ENCODE measurements around the gene SAMD10. TPM values are rescaled to one million over a fixed set of nuclear protein-coding genes. Genes with fewer than 3 reads are reported as not detected.
"Not testable (repeated sequence)": the region's sequence is repeated elsewhere in the genome, so short reads cannot be mapped to it uniquely, and the experiment has no call there.

Gene SAMD10
- 3.5 TPM for total RNA-seq

DNA sequence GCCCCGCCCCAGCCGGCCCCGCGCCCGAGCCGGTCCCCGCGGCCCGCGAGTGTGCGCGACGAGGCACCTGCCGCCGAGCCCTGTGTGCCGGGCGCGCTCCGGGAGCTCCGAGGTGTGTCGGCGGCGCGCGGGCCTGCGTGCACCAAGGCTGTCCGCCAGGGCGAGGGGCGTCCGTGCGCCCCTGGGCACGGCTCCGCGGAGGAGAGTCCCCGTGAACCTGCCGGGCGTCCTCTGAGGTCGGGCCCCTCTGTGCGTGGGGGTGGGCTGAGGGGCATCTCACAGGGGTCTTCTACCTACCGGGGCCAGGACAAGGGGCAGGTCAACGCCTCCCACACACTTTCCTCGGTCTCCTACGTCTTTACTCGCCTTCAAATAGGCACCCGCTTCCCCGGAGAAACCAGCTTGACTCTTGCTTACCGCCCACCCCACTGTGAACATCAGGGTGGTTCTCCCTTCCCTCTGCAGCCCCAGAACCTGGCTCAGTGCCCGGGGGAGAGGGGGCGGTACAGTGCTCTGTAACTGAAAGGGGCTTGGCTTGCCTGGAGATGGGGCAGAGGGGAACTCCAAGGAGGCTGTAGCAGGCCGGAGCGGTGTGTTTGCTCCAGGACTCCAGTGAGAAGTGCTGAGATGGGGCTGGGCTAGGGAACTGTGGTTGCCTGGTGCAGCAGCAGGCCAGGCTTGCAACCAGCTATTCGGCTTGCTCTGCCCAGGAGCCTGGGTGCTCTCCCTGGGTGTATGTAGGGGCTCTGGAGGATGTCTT lies at the start of gene SAMD10:
TSS of gene SAMD10 (minus strand) at position 86 of the 760 bp plus-strand sequence. CDS start 175 bp downstream, outside the sequence.
- DNase-seq (ENCODE audit: low spot score) (no peak), ATAC-seq (peak; percentile 16)

DNA sequence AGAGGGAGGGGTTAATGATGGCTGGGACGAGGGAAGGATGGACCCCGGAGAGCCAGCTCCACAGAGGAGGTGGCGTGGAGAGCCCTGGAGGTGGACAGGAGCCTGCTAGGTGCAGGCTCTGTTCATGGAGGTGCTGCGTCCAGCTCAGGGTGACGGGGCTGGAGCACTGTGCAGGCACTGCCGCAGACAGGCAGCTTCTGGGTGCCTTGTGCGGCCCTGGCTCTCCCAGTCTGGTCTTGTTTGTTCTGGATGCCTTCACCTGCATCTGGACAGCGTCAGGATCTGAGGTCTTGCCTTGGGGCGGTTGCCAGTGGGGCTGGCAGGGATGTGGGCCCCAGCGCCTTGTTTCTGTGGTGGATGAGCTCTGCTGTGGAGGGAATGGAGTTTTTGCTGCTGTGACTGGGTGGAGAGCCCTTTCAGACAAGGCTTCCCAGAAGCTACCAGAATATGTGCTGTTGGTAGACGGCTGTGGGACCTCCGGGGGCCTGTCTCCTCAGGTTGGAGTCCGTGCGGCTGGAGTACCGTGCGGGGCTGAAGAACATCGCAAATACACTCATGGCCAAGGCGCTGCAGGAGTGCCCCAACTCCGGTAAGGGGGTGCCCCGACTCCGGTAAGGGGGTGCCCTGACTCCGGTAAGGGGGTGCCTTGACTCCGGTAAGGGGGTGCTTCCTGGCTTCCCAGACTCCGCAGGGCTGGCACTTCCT lies 48.7 kb upstream of the SAMD10 start:
- DNase-seq (ENCODE audit: low spot score), result no peak
- ATAC-seq, result no peak

DNA sequence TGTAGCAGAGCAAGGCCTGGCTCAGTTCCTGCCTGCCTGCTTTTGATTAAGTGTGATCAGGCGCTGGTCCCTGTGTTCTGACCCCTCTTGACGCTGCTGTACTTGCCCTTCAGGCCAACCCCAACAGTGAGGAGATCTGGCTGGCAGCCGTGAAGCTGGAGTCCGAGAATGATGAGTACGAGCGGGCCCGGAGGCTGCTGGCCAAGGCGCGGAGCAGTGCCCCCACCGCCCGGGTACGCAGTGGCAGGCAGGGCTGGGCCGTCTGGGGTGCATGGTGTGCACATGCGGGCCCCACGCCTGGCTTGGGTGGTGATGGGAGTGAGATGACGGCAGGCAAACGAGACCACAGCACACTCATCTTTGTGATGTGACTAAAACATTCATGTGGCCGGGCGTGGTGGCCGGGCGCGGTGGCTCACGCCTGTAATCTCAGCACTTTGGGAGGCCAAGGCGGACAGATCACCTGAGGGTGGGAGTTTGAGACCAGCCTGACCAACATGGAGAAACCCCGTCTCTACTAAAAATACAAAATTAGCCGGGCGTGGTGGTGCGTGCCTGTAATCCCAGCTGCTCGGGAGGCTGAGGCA lies 46.5 kb upstream of the SAMD10 start:
- ATAC-seq (no peak), DNase-seq (ENCODE audit: low spot score) (no peak)

DNA sequence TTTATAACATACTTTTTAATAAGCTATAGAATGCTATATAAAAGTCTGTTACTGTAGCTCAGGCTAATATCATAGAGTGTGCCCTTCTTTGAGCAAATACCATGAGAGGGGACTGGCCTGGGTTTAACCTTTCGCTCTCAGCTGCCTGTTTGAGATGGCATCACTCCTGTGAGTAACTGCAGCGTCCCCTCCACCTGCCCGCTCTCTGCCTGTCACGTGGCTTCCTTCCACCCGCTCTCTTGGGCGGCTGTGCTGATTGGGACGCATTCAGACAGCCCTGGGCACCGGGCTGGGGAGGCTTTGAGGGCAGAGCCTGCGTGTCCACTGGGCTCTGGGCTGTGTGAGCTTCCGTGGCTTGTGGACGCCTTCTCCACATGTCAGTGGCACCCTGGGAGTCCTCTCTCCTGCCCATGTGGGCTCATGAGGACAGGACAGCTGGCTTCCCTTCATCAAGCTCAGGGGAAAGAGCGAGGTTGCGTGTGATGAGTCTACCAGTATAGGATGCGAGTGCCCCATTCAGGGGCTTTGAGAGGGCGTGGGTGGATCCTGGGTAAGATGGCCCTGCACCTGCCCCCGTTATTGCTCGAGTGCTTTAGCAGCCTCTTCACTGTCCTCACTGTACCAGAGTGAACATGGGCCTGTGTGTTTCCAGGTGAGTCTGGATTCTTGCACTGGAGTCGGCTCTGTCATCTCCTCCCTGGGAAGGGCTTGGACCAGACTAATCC lies 45.8 kb upstream of the SAMD10 start:
- peak; percentile 91 for DNase-seq (ENCODE audit: low spot score)
- ATAC-seq, result peak; percentile 77

DNA sequence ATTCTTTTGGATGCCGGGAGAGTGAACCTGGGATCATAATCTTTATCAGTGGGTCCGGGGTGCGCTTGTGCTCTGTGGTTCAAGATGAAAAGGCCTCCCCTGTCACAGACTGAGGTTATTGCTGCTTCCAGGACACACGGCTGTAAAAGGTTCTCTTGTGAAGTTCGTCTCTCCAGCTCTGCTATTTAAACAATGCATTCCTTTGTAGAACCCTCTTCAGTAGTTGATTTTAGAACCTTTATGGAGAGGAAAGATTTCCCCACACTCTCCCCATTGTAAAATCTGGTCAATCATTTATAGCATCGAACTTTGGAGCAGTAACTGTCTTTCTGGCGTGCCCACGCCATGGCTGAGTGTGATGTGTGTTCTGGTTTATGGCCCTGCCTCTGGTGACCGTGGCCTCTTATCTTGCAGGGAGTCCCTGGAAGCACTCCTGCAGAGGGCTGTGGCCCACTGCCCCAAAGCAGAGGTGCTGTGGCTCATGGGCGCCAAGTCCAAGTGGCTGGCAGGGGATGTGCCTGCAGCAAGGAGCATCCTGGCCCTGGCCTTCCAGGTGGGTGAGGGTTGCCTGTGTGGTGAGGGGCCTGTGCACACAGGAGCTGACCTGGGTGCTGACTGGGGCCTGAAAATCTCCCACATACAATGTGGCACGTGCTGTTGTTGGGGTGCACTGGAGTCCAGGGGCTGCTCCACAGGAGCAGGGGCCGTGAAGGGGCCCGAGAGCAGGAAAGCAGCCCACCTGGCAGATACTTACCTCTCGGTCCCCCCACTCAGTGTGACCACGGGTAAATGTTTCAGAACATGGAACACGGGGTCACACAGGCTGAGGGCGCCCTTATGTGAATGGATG lies 44.9 kb upstream of the SAMD10 start:
- peak; percentile 87 for DNase-seq (ENCODE audit: low spot score)
- peak; percentile 81 for ATAC-seq

DNA sequence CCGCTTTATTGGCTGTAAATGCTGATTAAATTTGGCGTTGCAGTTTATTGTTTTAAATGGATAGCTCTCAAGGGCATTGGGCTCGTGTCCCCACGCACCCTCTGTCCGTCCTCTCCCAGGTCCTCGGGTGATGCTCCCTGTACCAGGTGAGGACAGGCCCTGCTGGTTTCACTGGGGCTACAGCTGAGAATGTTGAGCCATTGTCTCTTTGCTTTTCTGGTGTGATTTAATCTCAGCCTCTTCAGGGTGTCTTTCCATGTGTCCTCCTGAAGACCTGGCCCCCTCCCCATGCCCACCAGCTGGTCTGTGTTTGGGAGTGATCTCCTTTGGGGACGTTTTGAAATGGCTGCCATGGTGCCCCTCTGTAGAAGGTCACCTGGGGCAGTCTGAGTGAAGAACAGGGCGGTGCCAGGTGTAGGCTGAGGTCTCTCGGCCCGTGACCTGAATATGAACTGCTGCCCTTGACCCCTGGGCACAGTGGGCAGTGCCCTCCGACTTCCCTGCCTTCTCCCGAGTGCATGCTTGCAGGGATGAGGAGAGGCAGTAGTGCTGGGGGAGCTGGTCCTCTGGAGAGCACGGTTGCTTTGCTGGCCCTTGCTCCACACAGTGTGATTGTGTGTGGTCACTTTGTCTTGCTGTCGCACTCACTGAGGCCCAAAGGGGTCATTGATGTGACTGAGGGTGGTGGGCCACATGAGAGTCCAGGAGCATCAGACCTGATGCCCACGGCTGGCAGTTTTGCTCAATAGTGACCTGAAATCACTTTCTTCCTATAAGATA lies 44.1 kb upstream of the SAMD10 start:
- DNase-seq (ENCODE audit: low spot score) (no peak), ATAC-seq (peak; percentile 33)

DNA sequence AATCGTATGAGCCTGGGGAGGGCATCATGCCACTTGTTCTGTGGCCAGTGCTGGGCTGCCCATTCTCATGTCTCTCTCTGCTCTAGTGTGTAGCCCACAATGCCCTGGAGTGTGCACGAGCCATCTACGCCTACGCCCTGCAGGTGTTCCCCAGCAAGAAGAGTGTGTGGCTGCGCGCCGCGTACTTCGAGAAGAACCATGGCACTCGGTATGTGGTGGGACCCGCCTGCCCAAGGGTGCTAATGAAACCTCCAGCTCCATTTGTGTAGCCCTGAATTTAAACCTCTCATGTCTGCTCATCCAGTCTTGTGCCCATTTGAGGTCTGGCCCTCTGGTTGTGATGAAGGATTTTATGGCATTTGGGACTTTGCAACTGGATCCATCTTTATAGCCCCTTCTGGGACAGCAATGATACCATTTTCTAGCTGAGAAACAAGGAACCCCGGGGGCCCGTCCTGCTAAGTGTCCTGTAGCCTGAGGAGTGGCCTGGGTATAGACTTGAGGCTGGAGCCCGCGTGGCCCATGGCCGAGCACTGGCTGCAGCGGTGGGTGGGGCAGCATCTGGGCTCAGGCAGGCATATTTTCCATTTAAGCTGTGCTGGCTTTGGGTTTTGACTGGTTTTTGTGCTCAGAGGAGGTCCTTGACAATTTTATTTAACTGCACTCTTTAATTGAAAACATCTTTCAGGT lies 43.4 kb upstream of the SAMD10 start:
- ATAC-seq, result no peak
- DNase-seq (ENCODE audit: low spot score), result no peak

DNA sequence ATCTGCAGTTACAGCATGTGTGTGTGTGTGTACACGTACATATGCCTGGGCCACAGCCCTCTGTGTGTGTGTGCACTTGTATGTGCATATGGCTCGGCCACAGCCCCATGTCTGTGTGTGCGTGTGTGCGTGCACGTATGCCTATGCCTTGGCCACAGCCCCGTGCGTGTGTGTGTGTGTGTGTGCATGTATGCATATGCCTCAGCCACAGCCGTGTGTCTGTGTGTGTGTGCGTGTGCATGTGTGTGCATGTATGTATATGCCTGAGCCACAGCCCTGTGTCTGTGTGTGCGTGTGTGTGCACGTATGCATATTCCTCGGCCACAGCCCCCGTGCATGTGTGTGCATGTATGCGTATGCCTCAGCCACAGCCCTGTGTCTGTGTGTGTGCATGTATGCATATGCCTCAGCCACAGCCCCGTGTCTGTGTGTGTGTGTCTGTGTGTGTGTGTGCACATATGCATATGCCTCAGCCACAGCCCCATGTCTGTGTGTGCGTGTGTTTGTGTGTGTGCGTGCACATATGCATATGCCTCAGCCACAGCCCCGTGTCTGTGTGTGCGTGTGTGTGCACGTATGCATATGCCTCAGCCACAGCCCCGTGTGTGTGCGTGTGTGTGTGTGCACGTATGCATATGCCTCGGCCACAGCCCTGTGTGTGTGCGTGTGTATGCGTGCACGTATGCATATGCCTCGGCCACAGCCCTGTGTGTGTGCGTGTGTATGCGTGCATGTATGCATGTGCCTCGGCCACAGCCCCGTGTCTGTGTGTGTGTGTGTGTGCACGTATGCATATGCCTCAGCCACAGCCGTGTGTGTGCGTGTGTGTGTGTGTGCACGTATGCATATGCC lies 41.9 kb upstream of the SAMD10 start:
- ATAC-seq (no peak), DNase-seq (ENCODE audit: low spot score) (no peak)

DNA sequence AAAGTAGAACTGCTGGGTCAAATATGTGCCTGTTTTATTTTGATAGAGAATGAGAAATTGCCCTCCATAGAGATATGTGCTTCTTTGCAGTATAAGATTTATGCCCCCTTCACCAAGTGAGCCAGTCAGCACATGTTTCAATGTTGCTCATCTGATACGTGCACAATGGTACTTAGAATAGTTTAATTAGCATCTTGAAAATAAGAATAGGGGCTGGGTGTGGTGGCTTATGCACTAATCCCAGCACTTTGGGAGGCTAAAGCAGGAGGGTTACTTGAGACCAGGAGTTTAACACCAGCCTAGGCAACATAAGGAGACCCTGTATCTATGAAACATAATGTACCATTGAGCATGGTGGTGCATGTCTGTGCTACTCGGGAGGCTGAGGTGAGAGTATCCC lies 36.2 kb upstream of the SAMD10 start:
- ATAC-seq, result no peak

DNA sequence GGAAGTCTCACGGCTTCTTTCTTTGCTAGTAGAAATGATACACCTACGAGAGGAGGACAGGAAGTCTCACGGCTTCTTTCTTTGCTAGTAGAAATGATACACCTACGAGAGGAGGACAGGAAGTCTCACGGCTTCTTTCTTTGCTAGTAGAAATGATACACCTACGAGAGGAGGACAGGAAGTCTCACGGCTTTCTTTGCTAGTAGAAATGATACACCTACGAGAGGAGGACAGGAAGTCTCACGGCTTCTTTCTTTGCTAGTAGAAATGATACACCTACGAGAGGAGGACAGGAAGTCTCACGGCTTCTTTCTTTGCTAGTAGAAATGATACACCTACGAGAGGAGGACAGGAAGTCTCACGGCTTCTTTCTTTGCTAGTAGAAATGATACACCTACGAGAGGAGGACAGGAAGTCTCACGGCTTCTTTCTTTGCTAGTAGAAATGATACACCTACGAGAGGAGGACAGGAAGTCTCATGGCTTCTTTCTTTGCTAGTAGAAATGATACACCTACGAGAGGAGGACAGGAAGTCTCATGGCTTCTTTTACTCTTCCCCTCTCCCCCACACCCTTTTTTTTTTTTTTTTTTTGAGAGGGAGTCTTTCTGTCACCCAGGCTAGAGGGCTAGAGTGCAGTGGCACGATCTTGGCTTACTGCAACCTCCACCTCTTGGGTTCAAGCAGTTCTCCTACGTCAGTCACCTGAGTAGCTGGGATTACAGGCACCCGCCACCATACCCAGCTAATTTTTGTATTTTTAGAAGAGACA lies 33.1 kb upstream of the SAMD10 start:
- not testable (repeated sequence) for ATAC-seq; DNase-seq (ENCODE audit: low spot score)

More for the DNA sequence above, 36.2 kb upstream of the SAMD10 start:
- DNase-seq (ENCODE audit: low spot score), result no peak

DNA sequence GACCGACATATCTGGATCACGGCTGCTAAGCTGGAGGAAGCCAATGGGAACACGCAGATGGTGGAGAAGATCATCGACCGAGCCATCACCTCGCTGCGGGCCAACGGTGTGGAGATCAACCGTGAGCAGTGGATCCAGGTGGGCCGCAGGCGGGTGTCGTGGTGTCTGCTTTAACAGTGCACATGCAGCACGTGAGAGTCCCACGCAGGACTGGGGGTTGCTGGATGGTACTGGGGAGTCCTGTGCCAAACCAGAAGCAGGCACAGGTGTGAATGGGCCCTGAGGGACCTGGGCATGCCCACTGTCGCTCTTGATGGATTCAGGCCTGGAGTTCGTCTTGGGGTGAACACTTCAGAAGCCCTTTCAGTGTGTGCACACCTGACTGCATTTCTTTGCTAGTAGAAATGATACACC lies 31.9 kb upstream of the SAMD10 start:
- ATAC-seq, result no peak
- no peak for DNase-seq (ENCODE audit: low spot score)

DNA sequence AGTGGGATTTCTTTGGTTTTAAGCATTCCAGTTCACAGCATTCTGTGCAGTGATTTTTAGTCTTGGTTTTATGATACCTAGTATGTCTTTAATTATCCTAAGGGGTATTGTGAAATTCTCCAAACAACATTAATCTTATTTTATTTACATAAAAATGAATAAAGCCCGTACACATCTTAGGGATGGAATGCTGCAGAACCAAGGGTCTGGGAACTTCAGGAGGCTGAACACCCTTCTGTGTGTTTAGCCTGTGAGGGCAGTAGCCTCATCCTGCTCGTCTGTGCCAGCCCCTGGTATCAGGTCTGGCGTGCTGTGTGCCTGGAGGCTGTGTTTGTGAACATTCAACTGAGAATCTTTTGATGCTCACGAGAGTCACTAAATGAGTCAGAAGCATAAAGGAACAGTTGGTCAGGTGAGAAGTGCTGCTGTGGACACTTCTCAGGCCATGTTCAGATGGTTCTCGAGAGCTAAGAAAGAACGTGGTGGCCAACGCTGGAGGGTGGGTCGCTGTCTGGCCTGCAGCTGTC lies 31.3 kb upstream of the SAMD10 start:
- ATAC-seq (no peak), DNase-seq (ENCODE audit: low spot score) (no peak)

DNA sequence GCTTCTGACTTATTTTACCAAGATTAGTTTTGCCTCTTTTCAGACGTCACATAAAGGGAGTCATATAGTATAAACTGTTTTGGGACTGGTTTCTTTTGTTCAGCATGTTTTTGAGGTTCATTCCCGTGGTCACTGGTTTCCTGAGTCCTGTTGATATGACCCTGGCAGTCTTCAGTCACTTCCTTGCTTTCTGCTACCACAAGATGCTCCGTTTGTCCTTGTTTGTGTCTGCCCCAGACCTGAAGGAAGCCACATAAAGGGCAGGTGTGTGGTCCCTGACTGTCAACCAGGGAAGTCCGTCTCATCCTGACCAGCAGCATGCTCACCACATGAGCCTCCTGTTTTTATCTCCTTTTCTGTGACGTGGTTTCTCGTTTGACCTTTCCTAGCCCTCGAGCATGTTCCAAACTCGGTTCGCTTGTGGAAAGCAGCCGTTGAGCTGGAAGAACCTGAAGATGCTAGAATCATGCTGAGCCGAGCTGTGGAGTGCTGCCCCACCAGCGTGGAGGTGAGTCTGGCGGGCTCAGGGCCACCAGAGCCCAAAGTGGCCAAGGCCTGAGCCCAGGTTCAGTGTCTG lies 30.5 kb upstream of the SAMD10 start:
- no peak for DNase-seq (ENCODE audit: low spot score)
- no peak for ATAC-seq

DNA sequence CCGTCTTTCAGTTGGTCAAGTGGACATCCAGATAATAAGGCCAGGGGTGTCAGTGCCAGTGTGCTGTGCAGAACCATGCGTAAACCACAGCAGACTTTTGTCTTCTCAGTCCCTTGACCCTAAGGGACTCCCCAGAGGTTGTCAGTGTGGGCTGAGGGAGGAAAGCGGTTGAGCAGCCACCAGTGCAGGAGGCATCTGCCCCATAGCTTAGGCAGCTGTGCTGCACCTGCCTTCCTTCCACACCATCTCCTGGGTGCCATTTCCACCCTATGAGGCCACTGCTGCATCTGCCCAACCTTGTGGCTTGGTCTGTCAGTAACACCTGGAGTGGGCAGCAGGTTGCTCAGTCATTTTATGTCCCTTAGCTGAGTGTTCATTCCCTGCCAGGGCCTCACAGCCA lies 27.5 kb upstream of the SAMD10 start:
- no peak for DNase-seq (ENCODE audit: low spot score)
- no peak for ATAC-seq

DNA sequence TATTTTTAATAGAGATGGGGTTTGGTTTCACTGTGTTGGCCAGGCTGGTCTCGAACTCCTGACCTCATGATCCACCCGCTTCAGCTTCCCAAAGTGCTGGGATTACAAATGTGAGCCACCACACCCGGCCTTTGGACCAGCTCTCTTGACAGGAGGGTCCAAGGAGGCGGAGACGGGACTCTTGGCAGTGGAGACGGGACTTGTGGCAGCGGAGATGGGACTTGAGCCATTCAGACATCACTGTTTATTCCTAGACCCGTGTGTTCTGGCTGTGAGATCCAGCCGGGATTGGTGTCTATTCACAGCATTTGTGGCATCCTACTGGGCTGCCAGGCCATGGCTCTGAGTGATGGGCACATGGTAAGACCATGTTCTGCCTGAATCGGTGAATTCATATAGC lies 27.0 kb upstream of the SAMD10 start:
- ATAC-seq, result no peak
- DNase-seq (ENCODE audit: low spot score), result no peak

DNA sequence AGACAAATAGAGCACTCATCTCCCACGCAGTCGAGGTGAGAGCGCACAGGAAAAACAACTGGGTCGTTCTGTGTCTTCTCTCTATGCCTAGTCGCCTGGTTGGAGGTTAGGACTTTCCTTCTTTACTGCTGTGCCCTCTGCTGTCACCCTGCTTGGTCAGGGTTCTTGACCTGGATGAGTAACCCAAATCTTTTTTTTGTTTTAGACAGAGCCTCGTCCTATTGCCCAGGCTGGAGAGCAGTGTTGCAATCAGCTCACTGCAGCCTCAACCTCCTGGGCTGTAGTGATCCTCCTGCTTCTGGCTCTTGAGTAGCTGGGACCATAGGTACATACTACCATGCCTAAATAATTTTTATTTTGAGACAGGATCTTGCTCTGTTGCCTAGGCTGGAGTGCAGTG lies 26.0 kb upstream of the SAMD10 start:
- DNase-seq (ENCODE audit: low spot score), result no peak
- peak; percentile 87 for ATAC-seq

Measured in left lobe of liver (tissue), 2 donors.